NCI-H2081 treated with DMSO at 0.1 percent for 48 hours (cell line): ENCODE measurements around the gene TMPRSS5.
"Not testable (repeated sequence)": the region's sequence is repeated elsewhere in the genome, so short reads cannot be mapped to it uniquely, and the experiment has no call there.

Experiments used
- DNase-seq: peaks from one replicate; lab custom pipeline; 2025; lab: John Stamatoyannopoulos, UW

The TMPRSS5 gene

DNA sequence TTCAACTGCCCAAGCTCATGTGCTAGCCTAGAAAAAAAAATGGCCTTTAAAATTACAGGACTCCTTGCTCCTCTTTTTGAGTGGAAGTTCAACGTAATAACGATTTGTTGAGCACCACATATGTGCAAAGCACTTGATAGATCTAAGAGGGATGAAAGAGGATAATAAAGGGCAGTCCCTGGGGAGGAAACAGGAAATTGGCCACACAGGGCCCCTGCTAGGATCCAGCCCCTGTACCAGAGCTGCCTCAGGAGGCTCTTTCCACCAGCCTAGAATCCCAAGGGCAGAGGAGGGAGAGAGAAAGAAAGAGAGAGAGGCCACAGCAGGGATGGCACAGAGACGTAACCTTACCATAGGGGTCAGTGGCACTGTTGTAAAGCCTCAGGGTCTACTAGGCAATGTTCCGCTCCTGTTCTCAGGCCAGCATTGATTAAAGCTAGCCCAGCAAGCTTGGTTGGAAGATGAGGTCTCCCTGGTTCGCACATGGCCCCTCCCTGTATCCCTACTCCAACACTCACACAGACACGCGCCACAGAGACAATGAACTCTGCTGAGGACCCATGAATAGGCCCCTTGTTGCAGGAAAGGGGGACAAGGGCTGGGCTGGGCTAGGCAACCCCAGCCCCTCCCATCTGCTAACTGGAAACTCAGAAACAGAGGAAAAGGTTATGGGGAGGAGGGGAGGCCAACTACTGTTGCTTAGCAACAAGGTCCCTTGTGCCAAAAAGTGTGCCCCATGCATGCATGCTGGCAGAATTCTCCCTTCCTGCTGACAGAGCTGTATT, at the start of gene TMPRSS5:
TSS of gene TMPRSS5 (minus strand) at position 438 of the 785 bp plus-strand sequence. CDS start at position 354, 84 bp downstream.
- no peak for DNase-seq

DNA sequence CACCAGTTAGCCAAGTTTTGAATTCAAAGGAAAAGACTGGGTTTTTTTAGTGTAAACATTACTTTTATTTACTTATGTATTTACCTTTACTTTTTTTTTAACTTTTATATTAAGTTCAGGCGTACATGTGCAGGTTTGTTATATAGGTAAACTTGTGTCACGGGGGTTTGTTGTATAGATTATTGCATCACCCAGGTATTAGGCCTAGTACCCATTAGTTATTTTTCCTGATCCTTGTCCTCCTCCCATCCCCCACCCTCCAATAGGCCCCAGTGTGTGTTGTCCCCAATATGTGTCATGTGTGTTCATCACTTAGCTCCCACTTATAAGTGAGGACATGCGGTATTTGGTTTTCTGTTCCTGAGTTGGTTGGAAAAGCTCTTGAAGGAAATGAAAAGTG, 46.8 kb upstream of the TMPRSS5 start:
- DNase-seq = no peak

DNA sequence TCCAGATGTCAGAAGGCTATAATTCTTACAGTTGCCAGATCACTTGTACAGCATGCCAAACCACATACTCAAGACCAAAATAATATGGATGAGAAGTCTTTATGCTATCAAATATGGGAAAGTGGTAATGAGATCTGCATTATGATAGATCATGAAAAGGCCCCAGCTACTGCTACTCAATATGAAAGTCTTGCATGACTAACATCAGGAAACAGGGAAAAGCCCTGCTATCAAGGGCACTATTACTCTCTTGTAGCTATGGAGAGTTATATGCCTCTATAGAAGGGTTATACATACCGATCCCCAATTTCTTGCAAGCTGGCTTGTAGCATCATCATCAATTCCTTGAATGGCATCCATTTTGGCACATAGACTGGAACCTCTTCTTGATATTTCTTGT, 30.2 kb upstream of the TMPRSS5 start:
- no peak for DNase-seq

DNA sequence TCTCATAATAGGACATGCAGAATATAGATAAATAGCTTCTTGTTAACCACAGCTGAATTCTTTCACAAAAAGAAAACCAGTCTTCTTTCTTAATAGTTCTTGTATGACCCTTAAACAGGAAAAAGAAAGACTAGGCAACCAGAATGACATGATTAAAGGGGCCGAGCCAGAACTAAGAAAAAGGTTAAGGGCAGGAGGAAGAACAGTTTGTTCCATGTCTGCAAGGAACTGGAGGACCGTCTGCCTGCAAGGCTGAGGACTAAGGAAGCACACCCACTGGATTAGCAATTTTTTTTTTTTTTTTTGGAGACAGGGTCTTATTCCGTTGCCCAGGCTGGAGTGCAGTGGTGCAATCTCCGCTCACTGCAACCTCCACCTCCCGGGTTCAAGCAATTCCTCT, 26.0 kb upstream of the TMPRSS5 start:
- DNase-seq = no peak

DNA sequence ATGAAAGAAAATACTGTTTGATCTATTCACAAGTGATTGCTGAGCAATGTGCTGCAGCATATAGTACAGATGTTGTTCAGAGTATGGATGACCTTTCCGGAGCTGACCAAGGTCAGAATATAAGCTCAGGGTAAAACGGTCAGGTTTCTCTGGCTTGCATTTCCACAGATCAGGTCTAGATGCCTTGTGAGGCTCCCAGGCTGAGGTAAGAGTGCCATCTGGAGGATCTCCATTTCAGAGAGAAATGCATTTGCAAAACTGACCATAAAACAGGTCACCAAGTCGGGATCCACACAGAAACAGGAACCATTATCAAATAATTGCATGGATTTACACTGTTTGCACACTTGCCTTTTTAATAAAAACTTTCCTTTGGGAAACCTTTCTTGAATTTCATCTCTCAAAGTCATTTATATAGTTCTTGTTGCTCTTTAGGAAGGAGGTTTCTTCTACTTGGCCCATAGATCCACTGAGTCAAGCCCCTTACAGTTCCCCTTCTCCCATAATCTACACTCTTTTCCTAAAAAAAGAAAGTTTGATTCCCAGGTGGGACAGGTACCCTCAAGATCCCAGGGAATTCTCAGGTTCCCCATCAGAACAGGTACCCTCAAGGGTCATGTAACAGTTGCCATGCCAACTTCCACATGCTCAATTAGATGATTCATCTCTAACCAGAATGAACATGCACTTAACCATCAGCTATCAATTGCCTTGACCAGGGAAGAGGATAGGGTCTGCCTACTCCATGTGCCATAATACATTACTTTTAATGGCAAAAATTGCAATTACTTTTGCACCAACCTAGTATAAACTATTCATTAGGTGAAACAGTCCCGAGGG, 25.0 kb upstream of the TMPRSS5 start:
- DNase-seq = peak; percentile 7

DNA sequence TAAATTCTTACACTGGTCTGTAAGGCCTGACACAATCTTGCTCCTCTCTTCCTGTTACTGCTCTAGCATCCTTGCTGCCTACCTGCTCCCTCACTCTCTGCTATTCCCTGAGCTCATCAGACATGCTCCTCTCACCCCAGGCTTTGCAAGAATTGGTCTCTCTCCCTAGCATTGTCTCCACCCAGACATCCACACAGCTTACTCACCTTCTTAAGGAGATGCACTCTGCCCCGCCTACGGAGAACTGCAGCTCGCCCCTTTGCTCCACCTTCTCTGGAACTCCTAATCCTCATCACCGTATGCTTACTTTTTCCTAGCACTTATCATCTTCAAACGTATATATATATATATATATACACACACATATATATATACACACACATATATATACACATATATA, 23.3 kb upstream of the TMPRSS5 start:
- DNase-seq = no peak

DNA sequence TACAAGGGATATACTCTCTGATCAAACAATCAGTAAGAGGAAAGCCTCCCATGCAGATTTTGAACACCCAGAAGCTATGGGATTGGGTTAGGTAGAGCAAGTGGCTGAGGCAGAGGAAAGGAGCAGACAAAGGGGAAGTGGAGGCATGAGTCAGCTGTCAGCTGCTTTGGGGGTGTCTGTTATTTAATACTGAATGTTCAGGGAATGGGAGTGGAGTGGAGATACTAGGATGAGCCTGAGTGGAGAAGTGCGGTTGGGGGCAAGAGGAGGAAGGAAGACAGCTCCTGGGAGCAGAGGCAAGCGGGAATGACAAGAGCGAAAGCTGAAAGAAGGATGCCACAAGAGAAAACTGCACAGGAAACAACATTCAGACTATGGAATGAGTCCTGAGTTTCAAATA, 22.7 kb upstream of the TMPRSS5 start:
- no peak for DNase-seq

DNA sequence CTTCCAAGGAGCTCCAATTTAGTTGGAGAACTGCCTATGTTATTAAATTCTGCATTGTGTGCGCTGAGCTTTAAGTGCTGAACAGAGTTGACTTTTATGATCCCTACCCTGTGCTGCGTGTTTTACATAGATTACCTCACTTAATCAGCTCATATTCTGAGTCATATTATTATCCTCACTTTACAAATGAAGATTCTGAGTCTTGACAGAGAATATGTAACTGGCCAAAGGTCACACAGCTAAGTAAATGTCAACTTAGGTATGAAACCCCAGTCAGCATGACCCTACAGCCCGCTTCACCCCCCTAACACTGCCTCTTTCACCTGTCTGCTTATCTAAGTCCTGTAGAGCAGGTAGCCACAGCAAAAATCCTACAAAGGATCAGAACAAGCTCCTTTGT, 19.8 kb upstream of the TMPRSS5 start:
- no peak for DNase-seq

DNA sequence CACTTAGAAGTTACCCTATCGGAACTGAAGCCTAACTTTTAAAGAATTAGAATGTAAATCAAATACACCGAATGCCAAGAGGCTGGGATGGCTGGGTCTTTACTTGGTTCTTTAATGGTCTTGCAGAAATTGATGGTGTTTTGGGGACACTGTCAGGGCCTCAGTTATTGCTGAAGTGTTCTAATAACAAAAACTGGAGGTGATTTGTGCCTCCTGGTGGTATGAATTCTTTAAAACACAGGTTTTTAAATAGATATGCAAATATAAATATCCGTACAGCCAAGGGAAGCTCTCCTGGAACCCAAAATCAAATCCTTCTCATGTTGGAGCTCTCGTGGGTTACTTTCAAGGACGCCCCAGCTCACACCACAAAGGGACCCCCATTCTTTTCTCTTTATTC, 19.3 kb upstream of the TMPRSS5 start:
- DNase-seq = no peak

DNA sequence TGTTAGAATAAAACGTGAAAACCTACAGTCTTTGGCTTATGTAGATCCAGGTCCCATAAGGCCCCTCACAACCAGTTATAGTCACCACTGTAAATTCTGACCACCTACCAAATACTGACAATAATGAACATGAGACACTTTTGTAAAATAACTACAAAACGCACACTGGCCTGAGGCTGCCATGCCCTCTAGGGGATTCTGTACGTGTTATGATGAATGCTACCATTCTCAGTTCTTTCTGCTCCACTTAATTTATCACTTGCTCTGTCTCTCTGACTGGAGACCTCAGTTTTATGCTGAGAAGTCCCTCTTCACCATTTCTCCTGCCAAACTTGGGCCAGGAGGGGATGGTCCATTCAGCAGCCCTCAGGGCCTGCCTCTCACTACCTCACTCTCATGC, 18.7 kb upstream of the TMPRSS5 start:
- DNase-seq = no peak

DNA sequence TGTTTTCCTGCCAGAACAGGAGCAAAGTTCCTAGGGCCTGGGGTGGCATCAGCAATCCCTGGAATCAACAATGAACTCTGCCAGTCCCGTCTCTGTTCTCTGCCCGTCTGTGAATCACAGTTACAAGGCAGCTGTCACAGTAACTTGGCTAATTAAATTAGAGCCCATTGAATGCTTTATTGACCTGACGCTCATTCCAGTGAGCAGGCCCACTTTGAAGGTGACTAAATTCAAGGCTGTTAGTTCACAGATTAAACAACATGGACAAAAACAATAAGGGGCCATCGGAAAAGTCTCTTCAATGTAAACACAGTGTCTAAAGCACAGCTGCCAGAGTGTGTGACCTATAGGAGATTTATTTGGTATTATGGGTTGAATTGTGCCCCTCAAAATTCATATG, 17.7 kb upstream of the TMPRSS5 start:
- no peak for DNase-seq

DNA sequence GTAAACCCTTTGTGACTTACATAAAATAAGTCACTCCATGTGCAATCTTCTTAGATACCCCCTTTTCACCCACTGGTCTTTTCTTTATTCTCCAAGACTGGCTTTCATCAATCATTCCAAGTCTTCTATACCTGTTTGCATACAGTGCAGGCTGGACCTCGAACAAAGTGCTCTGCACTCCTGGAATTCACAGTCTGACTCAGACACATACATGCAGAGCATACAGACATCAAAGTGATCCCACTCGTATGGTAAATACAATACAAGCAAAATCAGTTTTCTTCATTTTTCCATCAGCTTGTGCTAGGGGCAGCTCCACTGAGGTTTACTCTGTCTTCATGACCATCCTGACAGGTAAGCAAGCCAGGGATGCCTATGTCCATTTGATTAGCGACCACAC, 16.8 kb upstream of the TMPRSS5 start:
- no peak for DNase-seq

DNA sequence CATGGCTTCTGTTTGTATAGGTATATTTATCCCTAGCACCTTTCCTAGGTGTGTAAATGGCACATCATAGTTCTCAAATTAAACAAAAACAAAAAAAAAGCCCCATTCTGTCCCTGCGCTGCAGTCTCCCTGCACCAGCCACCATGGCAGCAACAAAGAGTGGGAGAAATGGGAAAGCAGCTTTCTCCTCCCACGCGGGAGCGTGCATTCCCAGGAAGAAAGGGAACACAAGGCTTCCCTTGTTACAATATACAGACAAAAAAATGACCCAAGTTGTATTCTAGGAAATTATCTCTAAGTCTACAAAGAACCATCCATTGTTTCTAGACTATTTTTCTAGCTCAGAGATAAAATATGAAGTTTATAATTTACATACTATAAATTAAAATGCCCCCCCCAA, 16.1 kb upstream of the TMPRSS5 start:
- DNase-seq = no peak

DNA sequence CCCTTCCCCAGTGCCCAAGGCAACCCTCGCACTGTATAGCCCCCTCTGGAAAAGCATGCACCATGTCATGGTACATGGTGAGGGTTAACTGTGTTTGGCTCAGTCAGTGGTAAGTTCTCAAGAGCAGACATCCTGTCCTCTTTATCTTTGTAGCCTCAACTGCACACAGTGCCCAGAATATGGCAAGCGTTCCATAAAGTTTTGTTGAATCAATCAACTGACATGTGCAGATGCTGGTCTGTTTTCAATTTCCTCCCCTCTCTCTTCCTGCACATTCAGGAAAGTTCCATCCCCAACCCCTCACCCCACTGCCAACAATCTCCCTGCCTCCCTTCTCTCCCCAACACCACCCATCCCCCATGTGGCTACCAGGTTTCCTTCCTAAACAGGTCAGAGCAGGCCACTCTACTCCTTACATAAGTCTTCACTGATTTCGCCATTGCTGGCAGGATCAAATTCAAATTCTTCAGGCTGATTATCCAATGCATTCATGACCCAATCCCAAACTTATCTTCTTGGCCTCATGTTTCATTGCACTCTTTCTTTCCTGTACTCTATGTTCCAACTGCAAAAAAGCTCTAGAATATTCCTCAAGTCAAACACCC, 15.5 kb upstream of the TMPRSS5 start:
- DNase-seq = no peak

DNA sequence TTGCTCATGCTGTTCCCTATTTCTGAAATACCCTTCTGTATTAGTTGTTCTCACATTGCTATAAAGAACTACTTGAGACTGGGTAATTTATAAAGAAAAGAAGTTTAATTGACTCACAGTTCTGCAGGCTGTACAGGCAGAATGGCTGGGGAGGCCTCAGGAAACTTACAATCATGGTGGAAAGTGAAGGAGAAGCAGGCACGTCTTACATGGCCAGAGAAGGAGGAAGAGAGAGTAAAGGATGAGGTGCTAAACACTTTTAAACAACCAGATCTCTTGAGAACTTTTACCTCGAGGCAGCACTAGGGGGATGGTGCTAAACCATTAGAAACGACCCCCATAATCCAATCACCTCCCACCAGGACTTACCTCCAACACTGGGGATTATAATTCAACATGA, 14.4 kb upstream of the TMPRSS5 start:
- DNase-seq = not testable (repeated sequence)

DNA sequence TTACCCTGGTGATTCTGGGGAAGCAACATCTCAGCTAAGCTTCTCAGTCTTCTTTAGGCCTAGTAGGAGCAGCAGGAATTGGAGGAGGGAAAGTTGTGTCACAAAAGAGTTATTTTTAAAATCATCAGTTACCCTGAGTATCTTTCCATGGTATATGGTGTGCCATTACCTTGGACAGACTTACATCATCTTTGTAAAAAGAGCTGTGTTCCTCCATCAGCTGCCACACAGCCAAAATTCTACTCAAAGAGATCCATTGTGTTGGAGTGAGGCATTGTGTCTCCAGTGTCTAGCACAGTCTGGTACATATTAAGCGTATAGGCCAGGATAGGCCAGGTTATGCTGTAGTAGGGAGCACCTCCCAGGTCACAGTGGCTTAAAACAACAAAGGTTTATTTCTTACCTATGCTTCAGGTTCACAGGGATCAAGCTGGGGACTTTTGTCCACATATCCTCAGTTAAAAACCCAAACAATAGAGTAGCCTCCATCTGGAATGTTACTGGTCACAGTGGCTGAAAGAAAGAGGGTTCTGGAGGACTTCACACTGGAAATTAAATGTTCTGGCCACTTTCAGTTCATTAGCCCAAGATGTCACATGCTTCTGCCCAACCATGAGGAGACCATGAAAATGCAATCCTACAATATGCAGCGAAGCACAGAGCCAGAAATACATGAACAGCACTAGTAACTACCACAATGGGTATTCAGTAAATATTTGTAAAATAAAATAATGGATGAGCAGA, 9.9 kb upstream of the TMPRSS5 start:
- no peak for DNase-seq

DNA sequence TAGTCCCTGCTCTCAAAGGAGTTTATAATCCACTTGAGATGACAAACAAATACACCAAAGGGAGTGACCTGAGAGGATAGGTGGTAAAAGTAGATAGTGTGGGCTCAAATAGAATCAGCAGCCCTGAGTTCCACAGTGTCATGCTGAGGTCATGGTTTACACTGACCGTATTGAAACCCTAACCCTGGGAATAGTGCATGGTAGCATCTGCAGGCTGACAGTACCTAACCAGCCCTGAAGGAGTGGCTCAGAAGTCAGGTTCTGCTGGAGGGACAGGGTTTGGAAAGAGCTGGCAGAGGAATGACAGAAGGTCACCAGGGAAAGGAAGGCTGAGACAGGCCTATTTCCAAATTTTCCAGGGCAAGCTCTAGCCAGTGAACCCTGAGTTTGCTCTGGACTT, 9.2 kb upstream of the TMPRSS5 start:
- DNase-seq = no peak

DNA sequence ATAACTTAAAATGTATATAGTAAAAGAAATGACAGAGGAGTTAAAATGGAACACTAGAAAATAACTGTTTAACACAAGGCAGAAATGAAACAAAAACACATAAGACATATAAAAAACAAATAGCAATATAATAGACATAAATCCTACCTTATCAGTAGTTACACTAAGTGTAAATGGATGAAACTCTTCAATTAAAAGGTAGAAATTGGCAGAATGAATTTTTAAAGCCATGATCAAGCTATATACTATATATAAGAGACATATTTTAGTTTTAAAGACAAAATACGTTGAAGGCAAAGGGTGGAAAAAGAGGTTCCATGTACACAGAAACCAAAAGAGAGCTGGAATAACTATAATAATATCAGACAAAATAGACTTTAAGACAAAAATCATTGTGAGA, 4.9 kb upstream of the TMPRSS5 start:
- no peak for DNase-seq

DNA sequence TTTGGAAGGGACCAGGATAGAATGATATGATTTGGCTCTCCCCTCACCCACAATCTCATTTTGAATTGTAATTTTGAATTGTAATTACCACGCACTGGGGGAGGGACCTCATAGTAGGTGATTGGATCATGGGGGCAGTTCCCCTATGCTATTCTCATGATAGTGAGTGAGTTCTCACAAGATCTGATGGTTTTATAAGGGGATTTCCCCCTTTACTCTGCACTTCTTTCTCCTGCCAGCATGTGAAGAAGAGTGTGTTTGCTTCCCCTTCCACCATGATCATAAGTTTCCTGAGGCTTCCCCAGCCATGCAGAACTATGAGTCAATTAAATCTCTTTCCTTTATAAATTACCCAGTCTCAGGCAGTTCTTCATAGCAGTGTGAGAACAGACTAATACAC, 2.6 kb downstream of the TMPRSS5 start:
- DNase-seq = not testable (repeated sequence)

DNA sequence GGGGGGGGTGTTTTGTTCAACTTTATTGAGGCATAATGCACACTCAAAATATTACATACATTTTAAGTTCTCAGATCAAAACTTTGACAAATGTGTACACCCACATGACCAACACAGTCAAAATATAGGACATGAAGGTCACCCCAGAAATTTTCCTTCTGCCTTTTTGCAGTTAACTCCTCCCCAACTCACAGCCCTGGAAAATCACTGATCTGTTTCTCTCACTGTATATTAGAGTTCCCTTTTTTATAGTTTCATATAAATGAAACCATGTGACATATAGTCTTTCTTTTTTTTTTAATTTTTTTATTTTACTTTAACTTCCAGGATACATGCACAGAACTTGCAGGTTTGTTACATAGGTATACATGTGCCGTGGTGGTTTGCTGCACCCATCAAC, 4.6 kb downstream of the TMPRSS5 start:
- DNase-seq = no peak

DNA sequence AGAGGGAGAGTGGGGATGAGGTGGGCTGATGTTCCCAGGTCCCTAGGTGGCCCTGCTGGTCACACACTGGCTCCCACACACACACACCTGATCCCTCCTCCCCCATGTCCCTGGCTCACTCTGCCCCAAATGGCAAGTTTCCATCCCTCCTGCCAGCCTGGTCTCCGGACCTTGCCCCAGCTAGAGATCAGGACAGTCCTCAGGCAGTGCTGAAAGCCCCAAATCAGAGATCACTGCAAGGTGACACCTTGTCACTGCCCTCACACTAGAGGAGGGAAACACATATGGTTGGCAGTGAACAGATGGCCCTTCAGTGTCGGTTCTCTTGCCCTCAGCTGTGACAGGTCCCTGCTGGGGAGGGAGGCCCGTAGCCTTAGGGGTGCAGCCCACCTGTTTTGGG, 7.6 kb downstream of the TMPRSS5 start:
- no peak for DNase-seq

DNA sequence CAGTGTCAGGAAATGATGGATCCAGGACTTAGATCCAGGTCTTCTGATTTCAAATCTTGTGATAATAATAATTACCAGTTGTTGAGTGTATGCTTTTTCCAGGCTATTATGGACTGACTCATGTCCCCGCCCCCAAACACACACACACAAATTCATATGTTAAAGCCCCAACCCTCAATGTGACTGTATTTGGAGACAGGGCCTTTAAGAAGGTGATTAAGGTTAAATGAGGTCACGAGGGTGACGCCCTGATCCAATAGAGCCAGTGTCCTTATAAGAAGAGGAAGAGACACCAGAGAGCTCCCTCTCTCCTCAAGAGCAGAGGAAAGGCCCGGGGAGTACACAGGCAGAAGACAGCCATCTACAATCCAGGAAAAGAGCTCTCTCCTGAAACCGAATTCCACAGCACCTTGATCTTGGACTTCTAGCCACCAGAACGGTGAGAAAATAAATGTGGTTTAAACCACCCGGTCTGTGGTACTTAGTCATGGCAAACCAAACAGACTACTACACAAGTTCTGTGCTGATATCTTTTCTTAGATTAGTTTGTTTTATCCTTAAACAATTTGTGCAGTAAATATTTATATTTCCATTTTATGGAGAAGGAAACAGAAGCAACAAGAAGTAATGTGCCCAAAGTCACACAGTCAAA, 8.2 kb downstream of the TMPRSS5 start:
- no peak for DNase-seq
